HG02943 (cell line): ENCODE measurements around the gene CLRN2.

Source experiments
- ATAC-seq: cut with Tn5 transposase; IDR thresholded peaks from one replicate; pipeline ENCODE4 v1.9.1; 2021; ENCODE audit warnings: mild to moderate bottlenecking, low read depth, moderate library complexity; ENCODE audit not compliant: unreplicated experiment

CLRN2 gene, protein sequence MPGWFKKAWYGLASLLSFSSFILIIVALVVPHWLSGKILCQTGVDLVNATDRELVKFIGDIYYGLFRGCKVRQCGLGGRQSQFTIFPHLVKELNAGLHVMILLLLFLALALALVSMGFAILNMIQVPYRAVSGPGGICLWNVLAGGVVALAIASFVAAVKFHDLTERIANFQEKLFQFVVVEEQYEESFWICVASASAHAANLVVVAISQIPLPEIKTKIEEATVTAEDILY

GRCh38 chr4:17514865-17515264, at the start of gene CLRN2:
Gene CLRN2 (plus strand): TSS chr4:17515165. CDS start chr4:17515267, 102 bp downstream.
- no peak for ATAC-seq

DNA sequence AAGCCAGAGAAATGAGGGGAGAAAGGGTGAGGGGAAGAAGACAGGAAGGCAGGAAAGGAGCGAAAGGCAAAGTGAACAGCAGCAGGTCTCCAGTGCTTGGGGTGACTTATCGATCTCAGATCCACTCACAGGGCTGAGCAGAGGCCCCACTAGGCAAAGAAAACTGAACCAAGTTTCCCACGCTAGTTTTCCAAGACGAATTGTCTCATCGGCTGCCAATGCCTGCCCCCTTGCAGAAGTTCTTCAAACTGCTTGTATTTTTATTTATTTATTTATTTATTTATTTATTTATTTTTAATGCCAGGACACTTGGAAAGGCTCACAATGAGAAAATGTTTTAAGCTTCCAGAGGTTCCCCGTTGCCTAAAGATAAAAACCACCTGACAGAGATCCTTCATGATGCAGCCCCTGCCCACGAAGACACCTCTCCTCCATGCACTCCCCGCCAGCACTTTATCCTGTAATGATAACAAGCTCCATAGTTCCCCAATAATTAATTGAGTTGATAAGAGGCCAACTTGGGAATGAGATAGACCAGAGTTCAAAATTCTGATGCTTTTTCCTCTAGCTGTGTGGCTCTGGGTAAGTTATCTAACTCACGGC, 46.2 kb upstream of the CLRN2 start:
- no peak for ATAC-seq

GRCh38 chr4:17469931-17470674, 44.9 kb upstream of the CLRN2 start:
- no peak for ATAC-seq

DNA sequence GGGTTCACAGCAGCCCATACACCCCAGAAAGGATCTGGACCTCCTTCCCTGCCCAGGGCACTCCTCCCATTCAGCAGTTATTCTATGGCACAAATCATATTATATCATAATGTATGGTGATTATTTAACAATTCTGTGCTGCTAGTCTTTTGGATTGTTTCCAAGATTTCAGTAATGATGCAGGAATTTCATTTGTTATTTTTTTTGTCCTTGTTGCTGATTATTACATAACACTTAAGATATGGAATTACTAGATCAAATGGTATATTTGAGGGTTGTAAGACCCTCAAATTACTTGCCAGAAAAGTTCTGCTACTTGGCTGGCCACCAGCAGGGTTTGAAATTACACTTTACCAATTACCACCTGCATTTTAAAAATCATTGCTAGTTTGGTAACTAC, 39.5 kb upstream of the CLRN2 start:
- ATAC-seq = no peak

DNA sequence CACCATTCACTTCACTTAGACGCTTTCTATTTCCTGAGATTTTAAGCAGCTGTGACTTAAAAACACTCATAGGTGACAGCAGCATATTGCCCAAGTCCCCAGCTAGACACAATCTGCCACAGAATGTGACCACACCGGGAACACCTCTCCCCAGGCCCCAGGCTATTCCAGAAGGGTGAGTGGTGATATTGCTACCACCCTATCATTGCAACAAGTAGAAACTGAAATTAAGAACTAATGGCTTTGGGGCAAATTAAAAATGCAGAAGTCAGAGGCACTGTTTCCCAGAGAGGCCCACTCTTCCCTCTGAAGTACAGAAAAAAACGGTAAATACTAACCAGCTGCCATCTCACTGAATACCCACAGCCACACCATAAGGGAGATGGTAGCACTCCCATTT, 38.1 kb upstream of the CLRN2 start:
- no peak for ATAC-seq

GRCh38 chr4:17477774-17478472, 37.0 kb upstream of the CLRN2 start:
- ATAC-seq = no peak

DNA sequence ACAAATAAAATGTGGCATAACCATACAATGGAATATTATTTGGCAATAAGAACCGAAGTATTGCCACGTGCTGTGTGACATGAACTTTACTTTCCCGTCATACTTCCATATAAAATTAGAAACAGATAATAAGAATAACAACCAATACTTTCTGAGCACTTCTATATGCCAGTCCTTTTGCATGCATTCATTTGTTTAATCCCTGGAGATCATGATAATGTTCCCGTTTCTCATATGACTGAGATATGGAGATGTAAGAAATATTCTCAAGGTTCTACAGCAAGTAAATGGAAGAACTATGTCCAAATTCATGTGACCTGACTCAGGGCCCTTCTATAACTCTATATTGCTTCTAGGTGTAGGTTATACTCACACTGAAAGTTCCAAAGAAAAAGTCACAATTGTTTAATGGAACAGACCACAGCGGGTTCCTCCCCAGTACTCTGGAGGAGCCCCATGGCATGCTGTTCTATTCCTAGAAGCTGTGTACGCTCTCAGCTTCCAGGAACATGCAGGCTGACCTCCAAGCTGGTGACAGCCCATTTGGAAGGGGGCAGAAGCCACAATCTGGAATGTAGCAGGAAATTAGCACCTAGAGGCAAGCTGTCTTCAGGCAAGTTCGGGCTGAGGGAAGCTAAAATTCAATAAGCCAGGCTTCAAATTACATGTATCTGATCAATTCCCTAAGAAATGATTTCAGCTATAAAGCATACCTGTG, 34.6 kb upstream of the CLRN2 start:
- ATAC-seq = no peak

DNA sequence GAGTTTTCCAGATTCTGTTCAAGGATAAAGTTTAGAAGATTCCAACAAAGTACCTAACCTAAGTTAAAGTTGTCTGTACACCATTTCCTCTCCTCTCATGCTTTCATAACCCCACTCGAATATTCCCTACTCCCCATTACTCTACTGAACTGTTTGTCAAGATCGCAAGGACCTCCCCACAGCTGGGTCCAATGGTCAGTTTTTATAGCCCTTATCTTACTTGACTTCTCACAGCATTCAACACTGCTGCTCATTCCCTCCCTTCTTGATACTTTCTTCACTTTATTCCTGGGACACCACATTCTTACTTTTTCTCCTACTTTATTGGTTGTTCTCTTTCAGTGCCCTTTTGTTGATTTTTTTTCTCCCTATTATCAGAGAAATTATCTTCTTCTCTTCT, 34.0 kb upstream of the CLRN2 start:
- no peak for ATAC-seq

GRCh38 chr4:17482716-17483115, 32.2 kb upstream of the CLRN2 start:
- ATAC-seq = no peak

DNA sequence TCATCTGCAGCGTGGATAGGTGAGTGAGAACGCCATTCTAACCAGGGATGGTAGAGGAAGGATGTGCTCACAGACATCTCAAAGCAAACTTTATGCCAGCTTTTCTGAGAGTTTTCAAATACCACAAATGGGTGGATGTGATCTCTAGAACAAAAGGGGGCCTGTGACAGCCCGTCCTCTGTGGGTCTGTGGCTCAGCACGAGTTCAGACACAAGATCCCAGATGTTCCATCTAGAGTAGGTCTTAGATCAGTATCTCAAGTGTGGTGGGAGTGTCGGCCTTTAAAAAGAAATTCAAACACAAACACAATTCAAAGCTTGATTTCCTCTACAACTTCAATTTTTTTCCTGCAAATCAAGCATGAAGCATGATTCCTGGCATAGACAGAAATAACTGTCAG, 25.8 kb upstream of the CLRN2 start:
- ATAC-seq = no peak

DNA sequence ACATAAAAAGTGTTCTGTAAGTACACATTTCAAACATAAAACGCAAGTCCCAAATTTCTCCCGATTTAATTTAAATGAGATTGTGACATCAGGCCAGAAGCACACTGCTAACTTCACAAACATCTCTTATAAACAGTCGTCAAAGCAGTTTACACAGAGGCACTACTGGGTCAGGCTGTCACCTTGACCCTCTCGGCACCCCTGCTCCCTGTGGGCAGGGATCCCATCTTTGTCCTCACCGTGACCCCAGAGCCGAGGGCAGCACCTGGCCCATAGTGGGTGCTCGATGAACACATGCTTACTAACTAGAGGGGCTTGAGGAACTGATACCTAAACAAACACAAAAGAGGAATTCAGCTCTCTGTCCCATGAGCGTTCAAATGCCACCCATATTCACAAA, 25.2 kb upstream of the CLRN2 start:
- ATAC-seq = no peak

DNA sequence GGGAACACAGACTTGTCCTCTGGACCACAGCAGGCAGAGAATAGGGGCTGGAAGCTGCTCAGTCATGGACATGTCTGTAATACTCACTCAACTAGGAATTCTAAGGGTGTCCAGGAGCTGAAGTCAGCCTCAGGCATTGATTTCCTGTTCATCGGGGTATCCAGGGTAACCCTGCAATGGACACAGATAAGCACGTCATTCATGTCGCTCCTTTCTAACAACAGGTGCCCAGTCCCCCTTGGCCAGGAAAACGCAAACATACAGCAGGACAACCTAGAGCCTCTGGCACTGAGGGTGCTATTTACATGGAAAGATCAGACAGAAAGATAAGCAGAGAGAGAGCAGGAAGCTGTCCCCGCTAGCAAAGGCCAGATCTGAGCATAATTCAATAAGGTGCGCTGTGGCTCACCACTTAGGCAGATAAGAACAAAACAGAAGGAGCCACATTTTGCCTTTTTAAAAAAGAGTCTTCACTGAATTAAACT, 24.3 kb upstream of the CLRN2 start:
- no peak for ATAC-seq

DNA sequence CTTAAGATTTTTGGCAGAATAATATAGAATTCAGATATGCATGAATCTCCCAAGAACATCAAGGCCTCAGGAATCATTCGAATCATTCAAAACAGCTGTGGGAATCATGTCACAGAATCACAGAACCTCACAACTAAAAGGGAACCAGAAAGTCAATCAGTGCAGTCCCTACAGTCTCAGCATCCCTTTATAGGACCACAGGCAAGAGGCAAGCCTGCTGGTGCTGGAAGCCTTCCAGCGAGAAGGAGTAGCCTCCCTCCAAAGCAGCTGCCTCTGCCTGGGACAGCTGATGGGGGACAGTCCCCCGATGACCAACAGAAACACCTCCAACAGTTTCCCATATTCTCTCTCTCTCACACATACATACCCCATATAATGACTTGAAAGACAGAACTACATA, 23.8 kb upstream of the CLRN2 start:
- no peak for ATAC-seq

DNA sequence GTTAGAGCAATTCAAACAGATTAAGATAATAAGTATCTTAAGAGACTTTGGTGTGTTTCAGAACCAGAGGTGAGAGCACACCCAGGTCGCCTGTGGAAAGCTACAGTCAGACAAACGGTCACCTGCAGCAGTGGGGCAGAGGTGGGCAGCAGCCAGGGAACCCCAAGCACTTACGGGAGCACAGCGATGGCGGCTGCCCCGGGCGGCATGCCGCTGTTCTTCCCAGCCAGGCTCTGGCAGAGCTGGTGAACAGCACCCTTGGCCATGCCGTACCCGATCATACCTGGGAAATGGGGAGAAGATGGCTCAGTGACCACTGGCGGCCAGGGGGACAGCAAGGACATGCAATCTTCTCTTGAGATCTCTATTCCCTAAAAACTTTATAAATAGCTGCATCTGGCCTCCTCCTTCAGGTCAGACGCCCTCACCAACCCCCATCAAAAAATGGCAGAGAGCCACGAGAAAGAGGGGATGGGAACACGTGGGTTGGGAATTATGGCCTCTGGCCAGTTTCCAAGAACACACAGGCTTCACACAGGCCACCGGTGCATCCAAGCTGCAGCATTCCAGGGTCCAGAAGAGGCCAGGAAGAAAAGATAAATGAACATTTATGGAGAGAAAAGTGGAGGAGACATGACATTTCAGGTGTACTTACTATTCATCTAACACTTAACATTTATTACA, 22.8 kb upstream of the CLRN2 start:
- ATAC-seq = no peak

DNA sequence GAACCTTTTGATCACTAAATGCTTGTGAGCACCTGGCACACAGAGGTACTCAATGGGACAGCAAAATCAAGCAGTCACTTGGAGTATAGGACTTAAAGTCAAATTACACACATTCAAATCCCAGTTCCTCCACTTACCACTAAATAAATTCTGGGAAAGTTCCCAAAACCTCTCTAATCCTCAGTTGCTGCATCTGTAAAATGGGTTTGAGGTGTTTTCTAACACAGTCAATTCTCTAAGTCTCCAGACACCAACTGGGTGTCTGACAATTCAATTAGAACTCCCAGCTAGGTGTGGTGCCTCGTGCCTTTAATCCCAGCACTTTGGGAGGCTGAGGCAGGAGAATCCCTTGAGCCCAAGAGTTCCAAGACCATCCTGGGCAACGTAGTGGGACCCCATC, 22.1 kb upstream of the CLRN2 start:
- no peak for ATAC-seq

GRCh38 chr4:17493619-17494018, 21.3 kb upstream of the CLRN2 start:
- ATAC-seq = no peak

GRCh38 chr4:17494258-17495190, 20.4 kb upstream of the CLRN2 start:
- ATAC-seq = no peak

GRCh38 chr4:17497890-17498523, 17.0 kb upstream of the CLRN2 start:
- no peak for ATAC-seq
